Activated CD4-positive, alpha-beta T cell treated with anti-CD3 and anti-CD28 coated beads, Interleukin-2, amount 50 U/mL, for 1 hour (primary cell): ENCODE measurements around the gene UNKL.

Experiments used
- DNase-seq: peaks from one replicate; pipeline ENCODE4 v3.0.0-alpha.2; 2020

UNKL gene

DNA sequence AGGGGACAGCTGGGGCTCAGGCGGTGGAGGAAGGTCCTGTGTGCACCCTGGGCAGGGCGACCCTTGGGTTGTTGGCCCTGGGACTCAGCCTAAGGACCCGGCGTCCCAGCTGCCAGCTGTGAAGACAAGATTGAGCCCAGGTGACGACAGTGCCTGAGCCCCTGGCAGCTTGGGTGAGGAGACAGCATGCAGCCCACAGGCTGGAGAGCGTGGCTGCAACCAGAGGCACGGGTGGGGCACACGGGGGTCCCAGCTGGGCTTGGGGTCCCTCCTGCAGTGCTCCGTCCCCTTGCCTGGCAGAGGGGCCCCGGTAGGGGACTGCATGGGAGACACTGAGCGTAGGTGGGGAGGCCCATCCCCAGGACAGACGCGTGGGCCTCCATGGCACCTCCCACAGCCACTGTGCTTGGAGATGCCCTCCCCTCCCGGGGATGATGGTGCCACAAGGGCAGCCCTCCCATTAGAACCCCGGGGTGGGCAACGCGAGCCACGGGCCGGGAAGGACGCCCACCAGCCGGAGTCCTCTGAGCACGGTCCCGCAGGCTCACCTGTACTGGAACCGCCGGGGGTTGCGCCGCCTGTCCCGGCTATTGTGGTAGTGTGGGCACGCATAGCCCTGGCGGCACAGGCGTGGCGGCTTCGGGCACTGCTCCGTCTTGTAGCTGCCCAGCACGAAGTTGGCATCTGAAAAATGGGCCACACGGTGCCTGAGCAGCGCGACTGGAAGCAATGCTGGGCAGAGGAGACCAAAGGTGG, 15.5 kb downstream of the UNKL start:
- DNase-seq, result no peak

DNA sequence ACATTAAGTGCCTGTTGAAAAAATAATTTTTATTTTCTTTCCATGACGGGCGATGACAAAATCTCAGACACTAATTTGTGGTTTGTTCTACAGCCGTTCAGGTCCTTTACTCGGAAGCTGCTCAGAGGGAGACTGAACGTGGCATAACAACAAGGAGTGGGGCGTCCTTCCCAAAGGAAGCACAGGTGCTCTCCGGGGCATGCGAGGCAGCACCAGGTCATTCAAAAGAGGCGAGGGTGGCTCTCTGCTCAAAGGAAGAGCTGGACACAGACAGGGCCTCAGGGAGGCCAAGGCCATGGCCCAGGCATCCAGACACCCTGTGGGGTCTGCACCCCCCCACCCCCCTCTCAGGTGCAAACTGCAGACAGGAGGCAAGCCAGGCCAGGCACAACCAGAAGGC, 16.2 kb downstream of the UNKL start:
- DNase-seq, result no peak

DNA sequence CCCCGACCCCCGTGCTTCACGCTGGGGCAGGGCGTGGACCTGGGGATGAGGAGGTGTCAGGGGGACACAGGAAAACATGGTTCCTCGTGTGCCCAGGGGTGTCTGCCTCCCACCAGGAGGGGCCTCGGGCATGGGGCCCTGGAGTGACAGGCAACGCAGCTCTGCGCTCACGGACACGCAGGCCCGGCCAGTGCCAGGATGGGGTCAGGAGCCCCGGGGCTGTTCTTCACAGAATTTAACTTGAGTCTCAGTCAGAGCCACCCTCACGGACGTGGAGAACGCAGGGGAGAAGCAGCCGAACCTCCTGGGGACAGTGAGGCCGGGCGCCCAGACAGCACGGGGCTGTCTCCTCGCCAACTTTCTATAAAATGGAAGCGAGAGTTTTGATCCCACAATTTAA, 16.7 kb downstream of the UNKL start:
- no peak for DNase-seq

DNA sequence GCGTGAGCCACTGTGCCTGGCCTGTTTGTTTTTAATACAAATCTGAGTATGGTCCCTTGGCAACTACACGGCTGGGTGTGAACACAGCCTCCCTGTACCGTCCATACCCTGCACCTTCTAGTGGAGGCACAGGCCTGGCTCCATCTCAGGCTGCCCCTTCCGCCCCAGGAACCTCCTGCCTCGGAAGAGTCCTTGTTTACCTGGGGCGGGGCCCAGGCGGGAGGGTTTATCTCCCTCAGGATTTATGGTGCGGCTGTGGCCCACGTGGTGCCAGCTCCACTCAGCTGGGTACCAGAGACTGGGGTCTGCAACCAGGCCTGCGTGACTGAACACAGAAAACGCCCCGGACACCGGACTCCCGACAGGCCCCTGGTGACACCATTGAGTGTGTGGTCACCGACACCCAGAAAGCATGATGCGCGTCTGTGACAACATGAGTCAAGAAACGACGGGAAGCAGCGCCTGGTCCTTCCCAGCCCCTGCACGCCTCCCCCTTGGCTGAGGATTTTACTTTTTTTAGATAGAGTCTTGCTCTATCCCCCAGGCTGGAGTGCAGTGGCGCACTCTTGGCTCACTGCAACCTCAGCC, 19.0 kb downstream of the UNKL start:
- DNase-seq, result no peak

DNA sequence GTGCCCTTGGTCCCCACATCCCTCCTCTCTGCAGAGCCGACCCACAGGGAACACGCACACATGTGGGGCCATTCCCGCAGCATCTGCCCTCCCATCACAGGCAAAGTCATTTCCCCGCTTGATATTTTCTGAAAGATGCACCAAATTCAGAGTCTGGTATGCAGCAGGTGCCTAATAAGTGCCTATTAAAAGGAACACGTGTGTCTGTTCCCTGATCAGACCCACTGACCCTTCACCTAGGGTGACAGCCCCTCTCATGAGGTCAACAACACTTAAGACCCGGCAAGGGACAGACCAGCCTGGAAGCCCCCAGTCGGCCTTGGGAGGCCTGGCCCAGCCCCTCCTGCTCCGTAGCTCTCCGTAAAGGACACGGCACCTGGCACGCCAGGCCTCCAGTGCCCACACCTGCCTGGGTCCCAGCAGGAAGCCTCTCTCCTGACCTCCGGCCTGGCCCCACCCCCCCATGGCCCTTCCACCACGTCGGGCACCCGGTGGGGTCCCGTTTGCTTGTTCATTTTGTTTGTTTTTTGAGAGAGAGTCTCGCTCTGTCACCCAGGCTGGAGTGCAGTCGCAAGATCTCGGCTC, 20.0 kb downstream of the UNKL start:
- no peak for DNase-seq

DNA sequence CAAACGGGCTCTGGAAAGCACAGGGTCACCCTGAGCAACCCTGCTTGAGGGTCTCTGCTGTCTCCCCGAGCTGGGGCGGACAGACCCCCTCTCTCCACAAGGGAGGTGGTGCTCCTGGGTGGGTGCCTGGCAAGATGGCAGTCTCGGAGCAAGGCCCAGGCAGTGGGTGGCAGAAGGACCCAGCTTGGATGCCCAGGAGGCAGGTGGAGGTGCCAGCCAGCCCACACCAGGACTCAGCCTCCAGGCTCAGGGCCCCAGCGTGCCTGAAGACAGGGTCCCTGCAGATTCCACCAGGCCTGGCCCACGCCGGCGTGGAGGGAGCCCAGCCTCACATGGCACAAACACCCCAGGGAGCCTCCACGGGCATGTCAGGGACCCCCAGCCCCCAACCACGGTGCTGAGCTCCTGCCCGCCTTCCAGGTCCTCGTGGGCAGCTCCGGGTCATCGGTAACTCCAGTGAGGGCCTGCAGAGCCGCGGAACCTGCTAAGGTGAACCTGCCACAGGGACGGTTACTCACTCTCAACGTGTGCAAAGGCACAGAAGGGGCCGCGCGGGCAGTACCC, 20.8 kb downstream of the UNKL start:
- no peak for DNase-seq

DNA sequence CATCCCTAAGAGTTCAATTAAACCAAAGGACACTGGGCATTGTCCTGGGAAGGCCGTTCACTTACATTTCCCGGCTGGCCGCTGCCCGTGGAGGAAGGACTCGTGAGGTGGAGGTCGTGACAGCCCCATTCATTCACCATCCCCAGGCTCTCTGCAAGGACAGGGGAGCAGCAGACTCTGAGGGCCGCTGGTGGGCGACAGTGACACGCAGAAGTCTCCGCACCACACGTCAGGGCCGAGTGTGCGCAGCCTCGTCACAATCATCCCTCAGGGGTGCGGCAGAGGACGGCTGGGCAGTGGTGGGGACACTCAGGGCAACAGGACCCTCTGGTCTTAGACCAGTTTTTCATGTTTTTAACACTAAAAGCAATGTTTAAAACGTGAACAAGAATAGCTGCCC, 21.7 kb downstream of the UNKL start:
- DNase-seq, result no peak

DNA sequence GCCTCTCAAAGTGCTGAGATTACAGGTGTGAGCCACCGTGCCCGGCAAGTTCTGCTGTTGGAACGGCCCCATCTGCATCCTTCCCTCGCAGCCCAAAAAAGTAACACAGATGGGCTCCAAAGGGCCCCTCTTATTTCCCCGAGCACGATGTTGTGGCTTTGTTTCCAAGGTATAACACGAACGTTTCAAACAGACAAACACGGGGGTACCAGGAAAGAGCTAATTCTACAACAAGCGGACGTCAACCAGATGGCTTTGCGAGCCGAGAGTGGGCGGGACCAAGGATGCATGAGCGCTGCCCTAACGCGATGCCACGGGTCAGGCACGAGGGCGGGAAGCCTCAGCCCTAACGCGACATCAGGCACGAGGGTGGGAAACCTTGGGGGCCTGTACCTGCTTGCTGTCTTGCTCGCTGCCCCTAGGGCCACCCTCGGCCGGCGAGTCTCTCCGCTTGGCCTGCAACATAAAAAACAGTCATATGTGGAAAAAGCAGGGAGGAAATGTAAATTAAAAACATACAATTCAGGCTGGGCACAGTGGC, 24.2 kb downstream of the UNKL start:
- DNase-seq, result no peak

DNA sequence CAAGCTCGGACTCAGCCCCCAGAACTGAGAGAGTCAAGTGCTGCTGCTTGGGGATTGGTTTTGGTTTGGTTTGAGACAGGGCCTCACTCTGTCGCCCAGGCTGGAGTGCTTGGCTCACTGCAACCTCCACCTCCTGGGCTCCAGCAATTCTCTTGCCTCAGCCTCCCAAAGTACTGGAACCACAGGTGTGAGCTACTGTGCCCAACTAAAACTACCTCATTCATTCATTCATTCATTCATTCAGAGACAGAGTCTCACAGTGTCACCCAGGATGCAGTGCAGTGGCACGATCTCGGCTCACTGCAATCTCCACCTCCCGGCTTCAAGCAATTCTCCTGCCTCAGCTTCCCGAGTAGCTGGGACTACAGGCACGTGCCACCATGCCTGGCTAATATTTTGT, 24.7 kb downstream of the UNKL start:
- DNase-seq, result no peak

DNA sequence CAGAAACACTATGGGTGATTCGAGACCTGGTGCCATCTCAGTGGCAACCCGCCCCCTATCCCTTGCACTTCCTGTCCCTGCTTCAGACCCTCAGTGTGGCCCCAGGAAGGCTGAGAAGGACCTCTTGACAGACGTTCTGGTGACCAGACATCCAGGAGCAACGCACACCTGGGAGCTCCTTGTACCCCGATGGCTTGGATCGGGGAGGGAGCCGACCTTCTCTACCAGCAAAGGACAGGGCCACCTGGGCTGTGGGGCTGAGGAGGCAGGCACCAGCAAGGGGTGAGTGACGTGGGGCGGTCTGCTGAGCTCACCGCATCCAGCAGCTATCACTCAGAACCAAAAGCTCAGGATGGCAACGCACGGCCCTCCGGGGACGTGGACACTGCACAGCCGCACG, 27.2 kb downstream of the UNKL start:
- no peak for DNase-seq

DNA sequence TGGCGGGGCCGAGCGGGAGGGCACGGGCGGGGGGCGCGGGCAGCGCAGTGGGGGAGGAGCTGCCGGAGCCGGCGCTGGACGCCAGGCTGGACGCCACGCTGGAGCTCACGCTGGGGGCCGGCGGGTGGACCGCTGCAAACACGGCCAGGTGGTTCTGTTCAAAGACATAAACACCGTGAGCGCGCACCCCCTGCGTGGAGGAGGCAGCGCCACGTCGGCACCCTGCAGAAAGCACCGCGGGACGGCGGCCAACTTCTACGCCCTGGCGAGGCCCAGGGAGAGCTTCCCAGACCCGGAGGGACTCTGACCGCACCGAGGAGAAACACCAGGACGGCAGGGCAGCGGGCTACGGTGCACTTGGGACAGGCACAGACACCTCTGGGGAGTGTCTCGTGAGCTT, 29.3 kb downstream of the UNKL start:
- no peak for DNase-seq

DNA sequence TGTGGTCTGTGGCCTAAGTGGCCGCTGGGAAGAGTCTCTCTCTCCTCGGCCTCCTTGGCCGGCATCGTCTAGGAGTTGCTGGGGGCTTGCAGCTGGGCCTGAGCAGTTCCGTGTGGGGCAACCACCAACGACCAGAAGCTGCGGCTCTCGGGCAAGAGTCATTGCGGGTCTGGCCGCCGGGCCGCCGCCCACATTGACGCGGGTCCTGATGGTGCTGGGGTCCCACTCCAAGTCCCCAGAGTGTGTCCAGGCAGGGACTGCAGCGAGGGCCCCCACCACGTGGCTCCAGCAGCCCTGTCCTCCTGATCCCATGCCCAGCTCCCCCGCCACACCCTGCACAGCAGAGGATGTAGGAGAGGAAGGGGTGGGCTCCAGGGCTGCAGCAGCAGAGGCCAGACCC, 30.9 kb downstream of the UNKL start:
- DNase-seq, result no peak

DNA sequence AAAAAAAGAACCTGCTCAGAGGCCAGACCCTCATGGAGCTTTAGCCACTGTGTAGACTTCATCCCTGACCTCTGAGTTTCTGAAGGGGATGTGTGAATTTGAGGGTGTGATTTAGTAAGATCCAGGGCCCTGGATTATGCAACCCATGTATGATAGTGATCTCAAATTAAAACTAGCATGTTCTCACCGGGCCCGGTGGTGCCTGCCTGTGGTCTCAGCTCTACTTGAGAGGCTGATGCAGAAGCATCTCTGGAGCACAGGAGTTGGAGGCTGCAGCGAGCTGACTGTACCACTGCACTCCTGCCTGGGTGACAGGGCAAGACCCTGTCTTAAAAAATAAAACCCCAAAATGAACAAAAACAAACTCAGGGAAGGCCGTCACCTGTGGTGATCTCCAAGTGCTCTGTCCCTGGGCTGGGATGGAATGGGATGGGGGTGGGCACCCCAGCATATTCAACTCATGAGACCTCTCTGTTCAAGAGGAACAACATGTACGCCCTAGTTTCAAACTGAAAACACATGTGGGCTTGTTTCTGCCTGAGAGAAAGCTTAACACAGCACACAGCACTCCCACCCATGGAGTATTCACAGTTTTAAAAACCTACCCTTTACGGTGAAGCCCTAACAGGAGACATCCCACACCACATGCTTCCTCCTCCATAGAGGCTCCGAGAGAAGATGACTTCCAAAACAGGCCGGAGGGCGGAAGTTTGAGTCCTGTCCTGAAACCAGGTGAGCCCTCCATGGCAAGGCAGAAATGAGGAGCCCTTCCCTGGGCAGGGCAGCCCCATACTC, 32.7 kb downstream of the UNKL start:
- DNase-seq, result no peak

DNA sequence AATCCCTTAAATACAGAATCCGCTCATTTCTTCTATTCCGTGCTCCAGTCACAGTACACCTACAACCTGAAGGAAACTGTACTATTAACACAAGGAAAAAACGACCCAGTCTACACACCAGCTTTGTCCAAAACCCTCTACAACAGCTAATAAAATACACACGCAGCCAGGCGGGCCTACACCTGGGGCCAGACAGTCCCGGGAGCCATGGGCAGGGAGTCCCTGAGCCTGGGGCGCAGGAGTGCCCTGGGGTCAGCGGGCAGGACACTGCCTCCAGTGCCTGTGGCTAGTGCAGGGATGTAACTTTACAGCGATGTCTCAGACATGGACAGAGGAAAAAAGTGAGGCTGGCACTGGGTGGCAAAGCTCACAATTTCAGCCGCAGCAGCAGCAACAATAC, 34.3 kb downstream of the UNKL start:
- DNase-seq, result no peak

DNA sequence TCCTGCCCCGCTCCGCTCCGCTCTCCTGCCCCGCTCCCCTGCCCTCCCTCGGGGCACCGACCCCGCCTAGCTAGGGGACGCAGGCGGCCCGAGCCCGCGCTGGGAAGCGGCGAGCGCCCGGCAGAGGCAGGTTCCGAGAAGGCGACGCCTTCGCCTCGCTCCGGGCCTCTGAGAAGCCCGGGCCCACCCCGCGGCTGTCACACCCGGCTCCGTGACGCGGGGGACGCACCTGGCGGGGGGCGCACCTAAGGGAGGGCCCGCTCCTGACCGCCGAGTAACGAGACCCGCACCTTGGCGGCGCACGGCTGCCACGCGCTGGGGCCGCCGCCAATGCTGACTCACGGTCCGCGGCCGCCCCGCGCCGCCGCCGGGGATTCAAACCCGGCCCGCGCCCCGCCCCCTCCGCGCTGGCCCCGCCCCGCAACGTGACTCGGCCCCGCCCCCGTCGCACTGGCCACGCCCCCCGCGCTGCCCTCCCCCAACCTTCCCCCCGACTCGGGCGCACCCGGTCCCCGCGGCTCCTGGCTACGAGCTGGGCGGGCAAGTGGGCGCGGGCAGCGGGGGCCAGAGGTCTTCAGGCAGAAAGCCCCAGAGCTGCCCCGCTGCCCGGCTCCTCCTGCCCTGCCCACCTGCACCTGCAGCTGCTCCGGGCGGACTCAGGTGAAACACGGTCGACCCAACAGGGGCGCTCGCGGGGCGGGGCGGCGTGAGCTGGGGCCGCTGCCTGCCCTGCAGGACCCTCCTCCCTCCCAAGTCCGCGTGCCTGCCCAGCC, 35.0 kb downstream of the UNKL start:
- peak; percentile 62 for DNase-seq

DNA sequence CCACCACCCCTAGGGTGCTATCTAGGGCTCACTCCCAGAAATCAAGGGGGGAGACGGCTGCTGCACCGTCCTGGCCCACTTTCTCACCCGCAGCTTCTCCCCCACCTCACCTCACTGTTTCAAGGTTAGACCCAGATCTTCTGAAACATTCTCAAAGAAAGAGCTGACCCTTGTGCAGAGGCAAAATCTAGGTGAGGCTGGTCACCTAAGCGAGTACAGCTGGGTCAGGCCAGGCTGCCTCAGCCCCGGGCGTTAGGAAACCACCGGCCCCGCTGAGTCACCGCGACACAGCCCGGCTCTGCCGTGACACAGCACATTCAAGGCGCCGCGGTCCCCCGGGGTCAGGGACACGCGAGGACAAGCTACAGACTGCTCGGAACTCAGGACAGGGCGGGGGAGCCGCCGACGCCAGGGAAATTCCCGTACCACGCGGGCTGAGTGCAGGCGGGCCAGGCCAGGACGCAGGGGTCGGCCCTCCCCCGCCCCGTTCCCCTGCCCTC, 35.6 kb downstream of the UNKL start:
- peak; percentile 41 for DNase-seq

DNA sequence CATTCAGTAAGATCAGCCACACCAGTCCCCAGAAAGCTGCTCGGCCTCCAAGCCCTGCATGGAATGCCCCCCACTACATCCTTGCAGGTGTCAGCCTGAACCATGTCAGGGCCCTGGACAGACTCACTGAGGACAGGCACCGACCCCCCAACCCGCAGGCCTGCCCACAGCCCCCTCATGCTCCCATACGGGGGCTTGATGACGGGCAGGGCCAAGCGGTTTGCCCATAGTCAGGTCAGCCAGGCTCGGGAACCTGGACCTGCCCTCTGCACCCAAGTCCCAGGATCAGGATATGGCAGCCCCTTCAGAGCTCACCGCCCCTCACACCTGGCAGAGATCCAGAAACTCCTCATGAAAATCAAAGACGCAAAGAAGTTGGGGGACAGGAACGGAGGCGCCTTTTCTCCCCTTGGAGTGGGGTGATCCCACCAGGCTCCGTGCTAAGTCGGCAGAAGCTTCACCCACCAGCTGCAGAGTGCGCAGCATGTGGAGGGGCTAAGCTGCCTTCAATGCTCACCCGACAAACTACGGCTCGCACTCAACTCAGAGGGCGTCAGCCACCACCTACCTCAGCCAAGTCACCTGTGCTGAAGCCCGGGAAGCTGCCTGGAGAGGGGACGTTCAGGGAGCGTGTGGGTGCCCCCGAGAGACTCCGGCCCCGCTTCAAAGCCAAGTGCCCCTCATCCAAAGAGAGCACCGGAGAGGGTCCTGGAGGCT, 36.3 kb downstream of the UNKL start:
- DNase-seq, result no peak

DNA sequence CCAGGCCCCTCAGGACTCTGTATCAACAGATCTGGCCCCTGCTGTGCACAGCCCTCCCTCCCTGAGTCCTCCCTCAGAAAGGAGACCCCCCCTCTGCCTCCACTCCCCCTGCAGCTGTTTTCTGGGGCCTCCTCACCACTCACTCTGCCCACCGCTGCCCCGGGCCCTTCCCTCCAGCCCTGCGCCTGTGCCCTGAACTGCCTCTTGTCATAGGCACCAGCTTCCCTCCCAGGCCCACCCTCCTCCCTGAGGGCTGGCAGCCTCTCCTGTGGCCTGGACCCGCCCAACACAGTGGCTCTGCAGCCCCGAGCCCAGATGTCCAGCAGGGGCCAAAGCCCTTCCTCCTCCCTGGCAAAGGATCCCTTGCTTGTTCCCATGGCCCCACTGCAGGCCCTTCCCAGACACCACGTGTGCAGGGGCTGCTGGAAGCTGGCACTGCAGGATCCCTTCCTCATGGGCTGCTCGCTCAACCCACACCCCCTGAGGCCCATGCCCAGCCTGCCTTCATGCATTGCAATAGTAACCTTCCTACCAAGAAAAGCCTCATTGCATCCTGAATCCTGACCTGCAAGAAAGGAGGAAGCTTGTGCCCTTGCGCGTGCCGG, 37.0 kb downstream of the UNKL start:
- no peak for DNase-seq

DNA sequence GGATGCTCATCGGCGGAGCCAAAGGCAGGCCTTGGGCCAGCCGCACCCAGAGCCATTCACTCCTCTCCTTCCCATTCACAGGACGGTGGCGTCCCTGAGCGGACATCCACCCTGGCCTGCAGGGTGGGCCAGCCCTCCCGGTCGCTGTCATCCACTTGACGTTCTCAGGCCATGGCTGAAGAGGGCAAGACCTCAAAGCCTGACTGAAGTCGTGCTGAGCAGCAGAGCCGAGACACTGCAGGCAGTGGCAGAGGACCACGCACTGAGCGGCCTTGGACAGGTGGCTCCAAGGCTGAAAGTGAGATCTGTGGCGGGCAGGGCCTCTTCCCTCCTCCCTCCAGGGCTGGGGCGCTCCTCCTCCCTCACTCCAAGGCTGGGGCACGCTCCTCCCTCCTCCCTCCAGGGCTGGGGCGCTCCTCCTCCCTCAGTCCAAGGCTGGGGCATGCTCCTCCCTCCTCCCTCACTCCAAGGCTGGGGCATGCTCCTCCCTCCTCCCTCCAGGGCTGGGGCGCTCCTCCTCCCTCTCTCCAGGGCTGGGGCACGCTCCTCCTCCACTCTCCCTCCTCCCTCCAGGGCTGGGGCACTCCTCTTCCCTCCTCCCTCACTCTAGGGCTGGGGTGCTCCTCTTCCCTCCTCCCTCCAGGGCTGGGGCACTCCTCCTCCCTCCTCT, 38.6 kb downstream of the UNKL start:
- DNase-seq, result no peak

DNA sequence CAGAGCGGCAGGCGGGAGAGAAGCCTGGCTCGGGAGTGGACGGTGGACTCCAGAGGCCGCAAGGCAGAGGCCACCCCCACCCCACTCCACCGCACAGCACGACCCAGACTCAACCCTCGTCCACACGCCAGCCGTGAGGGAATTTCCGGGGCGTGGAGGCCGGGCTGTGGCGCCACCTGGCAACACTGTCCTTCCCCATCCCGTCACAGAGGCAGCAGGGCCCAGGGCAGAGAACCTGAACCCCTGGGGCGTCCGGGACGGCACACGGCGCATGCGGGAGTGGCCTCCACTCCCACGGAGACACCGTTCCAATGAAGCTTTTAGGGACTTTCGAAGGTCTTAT, 39.2 kb downstream of the UNKL start:
- DNase-seq, result no peak
